NK-92 (cell line): Measurements from ENCODE around the gene TEX101.
"Not testable (repeated sequence)": the region's sequence is repeated elsewhere in the genome, so short reads cannot be mapped to it uniquely, and the experiment has no call there.

ENCODE experiments used
- DNase-seq: peaks from one replicate; lab custom pipeline; 2025; ENCODE audit not compliant: unreplicated experiment; lab: John Stamatoyannopoulos, UW

TEX101 gene

DNA sequence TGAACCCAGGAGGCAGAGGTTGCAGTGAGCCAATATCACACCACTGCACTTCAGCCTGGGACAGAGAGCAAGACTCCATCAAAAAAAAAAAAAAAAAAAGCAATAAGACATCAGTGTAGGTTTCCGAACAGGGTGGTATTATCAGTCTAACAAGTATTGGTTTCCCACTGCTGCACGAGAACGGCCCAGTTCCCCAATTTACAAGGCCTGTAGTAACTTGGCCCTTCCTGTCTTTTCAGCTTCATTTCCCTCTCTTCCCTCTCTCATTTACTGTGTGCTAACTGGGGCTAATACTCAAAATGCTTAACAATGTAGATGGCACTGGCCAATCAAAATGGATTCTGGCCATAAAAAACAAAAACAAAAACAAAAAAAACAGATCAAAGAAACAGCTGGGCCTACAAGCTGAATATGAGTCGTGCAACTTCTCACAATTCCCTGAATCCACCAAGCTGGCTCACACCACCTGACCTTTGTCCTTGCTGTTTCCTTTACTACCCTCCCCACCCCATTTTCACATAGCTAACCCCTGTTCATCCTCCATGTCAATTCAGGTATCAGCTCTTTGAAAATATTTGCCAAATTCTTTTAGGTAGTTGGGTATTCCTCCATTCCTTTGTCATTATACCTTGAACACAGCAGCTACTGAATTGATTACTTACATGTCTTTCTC, 2.4 kb downstream of the TEX101 start:
- DNase-seq, result no peak

DNA sequence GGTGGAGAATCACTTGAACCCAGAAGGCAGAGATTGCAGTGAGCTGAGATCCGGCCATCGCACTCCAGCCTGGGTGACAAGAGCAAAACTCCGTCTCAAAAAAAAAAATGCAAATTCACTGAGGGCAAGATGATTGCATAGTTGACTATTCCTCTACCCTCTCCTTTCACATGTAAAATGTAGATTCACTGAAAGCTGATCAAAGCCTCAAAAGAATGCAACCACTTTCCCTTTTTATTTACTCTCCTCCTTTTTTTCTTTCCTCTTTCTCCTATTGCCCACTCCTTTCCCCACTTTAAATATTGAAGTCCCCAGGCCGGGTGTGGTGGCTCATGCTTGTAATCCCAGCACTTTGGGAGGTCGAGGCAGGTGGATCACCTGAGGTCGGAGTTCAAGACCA, 6.3 kb downstream of the TEX101 start:
- DNase-seq, result no peak

DNA sequence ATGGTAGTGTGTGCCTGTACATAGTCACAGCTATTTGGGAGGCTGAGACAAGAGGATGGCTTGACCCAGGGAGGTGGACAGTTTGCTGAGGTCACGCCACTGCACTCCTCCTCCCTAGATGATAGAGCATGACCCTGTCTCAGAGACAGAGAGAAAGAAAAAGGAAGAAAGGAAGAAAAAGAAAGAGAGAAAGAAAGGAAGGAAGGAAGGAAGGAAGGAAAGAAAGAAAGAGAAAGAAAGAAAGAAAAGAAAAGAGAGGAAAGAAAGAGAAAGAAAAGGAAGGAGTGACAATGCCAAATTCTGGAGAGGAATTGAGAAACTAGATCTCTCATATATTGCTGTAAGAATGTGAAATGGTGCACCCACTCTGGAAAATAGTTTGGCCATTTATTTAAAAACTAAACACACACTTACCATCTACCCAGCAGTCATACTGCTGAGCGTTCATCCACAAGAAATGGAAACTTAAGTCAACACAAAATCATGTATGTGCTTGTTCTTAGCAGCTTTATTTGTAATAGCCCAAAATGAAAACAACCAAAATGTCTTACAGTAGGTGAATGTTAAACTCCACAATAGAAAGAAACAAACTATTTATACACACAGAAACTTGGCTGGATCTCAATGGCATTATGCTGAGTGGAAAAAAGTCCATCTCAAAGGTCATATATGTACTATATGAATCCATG, 7.5 kb downstream of the TEX101 start:
- DNase-seq, result no peak

DNA sequence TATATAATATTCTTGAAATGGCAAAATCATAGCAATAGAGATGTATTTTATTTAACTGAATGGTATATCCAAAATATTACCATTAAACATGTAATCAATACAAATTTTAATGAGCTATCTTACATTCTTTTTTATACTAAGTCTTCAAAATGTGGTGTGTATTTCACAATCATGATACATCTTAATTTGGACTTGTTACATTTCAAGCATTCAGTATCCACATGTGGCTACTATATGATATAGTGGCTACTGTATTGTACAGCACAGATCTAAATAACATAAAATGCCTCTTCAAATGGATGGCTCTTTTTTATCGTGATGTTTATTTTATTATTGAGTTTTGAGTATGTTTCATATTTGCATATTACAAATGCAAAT, 8.0 kb downstream of the TEX101 start:
- no peak for DNase-seq

DNA sequence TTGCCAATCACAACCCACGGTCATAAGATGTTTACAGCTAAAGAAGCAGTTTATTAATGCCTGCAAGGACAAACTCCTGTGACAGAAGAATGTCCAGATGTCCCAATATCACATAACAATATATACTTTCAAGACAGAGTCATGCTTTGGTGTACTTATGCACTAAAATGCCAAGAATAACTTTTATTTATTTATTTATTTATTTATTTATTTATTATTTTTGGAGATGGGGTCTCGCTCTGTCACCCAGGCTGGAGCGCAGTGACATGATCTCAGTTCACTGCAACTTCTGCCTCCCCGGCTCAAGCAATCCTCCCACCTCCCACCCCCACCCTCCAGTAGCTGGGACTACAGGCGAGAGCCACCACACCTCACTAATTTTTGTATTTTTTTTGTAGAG, 9.1 kb downstream of the TEX101 start:
- DNase-seq, result no peak

DNA sequence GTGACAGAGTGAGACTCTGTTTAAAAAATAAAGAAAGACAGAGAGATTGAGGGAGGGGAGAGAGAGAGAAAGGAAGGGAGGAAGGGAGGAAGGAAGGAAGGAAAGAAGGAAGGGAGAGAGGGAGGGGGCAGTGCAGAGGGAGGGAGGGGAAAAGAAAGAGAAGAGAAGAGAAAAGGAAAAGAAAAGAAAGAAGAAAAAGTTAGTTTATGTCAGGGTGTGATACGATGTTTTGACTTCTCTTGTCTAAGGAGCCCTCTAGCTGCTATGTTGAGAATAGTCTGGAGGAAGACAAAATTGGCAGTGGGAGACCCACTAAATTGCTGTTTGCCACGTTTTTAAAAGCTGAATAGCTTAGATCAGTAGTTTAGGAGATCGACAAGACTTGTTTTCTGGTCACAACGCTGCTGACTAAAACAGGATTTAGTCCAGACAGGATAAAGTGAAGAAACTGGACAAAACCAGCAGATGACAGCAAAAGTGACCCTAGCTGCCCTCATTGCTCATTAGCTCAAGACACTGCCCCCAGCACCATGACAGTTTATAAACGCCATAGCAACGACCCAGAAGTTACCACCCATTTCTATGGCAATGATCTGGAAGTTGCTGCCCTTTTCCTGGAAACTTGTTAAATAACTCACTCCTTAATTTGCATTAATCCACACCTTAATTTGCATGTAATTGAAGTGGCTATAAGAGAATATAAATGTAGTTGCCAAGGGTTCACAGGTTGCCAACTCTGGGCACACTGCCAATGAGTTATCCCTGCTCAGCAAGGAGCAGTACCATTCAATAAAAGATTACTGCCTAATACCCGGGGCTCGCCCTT, 11.1 kb downstream of the TEX101 start:
- DNase-seq, result no peak

DNA sequence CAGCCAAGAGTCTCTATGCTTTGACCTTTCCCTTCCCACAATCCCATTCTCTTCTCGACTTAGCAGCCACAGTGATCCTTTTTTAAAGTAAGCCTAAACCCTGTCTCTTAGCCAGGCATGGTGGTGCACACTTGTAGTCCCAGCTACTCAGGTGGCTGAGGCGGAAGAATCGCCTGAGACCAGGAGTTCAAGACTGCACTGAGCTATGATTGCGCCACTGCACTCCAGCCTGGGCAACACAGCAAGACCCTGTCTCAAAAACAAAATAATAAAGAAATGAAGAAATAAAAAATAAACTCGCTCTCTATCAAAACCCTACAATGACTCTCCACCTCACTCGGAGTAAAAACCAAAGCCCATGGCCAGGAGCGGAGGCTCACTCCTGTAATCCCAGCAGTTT, 14.7 kb downstream of the TEX101 start:
- no peak for DNase-seq

DNA sequence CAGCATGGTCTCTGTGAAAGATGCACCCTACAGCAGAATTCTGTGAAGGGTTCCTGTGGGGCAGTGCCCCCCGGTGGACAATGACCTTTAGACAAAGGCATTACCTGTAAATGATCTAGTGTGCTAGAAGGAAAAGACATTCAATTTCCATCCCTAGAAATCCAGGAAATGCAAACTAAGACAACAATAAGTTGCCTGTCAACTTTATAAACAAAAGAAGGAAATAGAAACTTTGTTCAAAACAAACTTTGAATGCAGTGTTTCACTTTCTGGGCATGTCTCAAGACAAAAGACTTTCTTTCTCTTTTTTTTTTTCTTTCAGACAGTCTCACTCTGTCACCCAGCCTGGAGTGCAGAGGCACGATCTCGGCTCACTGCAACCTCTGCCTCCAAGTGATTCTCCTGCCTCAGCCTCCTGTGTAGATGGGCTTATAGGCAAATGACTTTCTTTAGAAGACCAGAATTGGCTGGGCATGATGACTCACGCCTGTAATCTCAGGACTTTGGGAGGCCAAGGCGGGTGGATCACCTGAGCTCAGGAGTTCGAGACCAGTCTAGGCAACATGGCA, 15.5 kb downstream of the TEX101 start:
- DNase-seq, result no peak

DNA sequence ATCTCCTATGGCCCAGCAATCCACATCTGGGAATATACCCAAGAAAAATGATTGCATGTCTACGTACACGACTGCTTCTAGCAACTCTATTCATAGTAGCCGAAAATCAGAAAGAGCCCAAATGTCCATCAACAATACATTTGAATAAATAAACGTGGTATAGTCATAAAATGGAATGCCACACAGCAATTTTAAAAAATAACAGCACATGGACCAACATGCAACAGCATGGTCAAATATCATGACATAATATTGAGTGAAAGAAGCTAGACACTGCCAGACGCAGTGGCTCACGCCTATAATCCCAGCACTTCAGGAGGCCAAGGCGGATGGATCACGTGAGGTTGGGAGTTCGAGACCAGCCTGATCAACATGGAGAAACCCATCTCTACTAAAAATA, 16.3 kb downstream of the TEX101 start:
- DNase-seq, result no peak

DNA sequence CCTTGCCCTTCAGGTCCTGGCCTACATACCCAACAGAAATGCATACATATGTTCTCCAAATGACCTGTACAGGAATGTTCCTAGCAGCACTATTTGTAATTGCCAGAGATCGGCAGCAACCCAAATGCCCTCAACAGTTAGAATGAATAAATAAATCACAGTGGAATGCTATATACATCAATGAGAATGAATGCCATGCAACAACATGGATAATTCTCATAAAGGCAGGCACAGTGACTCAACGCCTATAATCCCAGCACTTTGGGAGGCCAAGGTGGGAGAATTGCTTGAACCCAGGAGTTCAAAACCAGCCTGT, 18.6 kb downstream of the TEX101 start:
- no peak for DNase-seq

DNA sequence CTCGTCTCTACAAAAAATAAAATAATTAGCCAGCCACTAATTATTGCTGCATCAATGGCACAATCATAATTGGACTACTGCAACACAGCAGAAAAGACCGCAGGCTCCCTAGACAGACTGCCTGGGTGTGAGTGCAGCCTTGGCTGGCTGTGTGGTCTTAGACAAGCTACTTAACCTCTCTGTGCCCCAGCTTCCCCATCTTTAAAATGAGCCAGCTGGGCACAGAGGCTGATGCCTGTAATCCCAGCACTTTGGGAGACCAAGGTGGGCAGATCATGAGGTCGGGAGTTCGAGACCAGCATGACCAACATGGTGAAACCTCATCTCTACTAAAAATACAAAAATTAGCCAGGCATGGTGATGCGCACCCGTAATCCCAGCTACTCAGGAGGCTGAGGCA, 19.0 kb downstream of the TEX101 start:
- no peak for DNase-seq

DNA sequence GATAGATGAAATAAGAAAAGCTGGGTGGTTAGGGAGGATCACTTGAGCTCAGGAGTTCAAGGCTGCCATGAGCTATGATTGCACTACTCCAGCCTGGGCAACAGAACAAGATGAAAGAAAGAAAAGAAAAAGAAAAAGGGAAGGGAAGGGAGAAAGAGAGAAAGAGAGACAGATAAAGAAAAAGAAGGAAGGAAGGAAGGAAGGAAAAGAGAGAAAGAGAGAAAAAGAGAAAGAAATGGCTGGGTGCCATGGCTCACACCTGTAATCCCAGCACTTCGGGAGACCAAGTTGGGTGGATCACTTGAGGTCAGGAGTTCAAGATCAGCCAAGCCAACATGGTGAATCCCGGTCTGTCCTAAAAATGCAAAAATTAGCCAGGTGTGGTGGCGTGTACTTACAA, 21.1 kb downstream of the TEX101 start:
- no peak for DNase-seq

DNA sequence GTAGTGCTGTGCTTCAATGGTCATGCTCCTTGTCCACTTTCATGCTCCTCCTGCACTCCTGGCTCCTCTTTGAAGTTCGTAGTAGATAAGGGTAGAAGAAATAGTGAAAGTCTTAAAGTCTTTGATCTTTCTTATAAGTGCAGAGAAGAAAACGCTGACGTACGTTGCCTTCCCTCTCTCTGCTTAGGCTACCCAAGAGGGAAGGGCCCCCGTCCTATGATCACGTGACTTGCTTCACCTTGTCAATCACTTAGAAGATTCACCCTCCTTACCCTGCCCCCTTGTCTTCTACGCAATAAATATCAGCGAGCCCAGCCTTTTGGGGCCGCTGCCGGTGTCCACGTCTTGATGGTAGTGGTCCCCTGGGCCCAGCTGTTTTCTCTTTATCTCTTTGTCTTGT, 22.6 kb downstream of the TEX101 start:
- not testable (repeated sequence) for DNase-seq

DNA sequence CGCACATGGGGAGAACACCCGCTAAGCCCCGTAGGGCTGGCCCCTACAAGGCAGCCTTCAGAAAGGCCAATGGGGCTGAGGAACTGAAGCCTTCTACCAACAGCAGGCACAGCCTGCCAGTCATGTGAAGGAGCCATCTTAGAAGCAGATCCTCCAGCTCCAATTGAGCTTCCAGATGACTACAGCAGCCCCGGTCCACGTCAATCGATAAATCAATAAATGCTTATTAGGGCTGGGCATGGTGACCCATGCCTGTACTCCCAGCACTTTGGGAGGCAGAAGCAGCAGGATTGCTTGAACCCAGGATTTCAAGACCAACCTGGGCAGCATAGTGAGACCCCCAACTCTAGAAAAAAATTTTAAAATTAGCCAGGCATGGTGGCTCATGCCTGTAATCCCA, 23.0 kb downstream of the TEX101 start:
- no peak for DNase-seq

DNA sequence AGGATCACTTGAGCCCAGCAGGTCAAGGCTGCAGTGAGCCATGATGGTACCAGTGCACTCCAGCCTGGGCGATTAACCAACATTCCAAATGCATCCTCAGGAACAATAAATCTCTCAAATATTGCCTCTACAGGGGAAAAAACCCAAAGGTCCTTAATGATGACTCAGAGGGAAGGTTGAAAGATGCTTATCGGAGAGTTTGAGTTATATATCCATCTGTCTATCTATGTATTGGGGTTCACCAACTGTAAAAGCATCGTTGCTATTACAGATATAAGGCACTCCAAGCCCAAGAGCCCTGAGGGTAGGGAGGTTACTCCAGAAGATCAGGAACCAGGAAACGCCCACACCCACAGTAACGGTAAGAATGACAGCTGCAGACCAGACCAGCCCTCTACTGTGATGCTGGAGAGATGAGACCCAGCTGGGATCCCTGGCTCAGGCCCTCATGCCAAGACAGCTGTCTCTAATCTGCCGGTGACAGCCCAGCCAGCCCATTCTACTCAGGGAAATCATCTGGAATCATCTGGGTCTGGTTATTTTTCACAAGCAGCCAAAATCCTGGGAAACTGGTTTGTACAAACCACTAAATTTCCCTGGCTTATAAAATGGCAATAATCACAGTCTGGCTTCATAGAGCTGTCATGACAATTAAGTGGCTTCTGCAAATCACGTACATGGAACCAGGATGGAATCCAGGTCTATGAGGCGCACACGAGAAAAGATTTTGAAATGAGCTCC, 23.8 kb downstream of the TEX101 start:
- DNase-seq, result no peak

DNA sequence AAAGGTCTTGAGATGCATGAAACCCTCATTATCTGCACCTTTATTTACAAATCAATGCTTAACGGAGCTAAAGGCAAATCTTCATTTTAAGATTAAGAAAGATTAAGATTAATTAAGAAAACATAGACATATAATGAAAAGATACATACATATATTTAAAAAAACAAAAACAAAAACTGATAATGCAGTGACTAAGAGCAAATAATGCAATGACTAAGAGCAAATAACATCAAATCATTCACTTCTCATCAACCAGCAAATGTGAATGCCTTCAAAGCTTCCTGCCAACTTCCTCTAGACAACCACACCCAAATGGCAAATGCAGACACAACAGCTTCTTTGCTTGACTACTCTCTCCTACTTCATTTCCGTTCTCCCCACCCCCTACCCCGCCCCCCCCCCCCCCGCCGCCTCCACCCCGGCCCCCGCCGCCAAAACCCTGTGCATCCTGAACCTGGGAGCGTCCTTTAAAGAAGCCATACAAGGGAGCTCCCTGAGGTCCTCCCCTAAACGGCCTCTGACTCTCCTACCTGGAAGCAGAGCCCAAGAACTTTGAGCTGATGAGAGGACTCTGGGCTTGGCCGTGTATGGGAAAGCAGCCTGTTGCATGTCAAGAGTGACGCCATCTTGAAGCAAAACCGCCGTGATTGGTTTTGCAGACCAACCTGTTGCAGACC, 24.5 kb downstream of the TEX101 start:
- DNase-seq, result no peak

DNA sequence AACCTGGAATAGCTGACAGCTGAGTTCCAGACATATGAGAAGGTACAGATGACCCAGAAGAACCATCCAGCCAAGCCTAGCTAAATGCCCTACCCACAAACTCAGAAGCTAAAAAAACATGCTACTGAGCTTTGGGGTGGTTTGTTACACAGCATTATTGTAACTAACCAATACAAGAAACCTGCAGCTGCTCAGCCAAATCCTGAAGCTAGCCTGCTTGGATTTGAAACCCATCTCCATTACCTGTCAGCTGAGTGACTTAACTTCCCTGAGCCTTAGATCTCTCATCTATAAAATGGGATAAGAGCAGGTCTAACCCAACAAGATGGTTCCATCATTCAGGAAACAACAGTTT, 25.0 kb downstream of the TEX101 start:
- DNase-seq, result no peak

DNA sequence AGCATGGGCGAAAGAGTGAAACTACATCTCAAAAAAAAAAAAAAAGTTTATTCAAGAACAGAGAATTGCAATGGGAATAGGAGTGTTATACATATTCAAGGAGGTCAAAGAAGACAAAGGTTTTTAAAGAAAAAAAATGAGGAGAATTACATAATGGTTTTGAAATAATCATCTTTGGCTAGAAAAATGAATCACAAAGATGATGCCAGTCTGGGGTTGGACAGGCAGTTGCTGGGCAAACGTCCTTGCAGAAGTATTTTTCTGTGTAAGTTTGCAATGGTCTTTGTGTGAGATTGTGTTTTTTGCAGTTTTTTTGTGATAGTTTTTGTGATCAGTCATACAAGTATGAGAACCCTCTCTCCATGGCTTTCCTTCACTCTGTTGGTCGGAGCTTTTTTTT, 27.0 kb downstream of the TEX101 start:
- no peak for DNase-seq

DNA sequence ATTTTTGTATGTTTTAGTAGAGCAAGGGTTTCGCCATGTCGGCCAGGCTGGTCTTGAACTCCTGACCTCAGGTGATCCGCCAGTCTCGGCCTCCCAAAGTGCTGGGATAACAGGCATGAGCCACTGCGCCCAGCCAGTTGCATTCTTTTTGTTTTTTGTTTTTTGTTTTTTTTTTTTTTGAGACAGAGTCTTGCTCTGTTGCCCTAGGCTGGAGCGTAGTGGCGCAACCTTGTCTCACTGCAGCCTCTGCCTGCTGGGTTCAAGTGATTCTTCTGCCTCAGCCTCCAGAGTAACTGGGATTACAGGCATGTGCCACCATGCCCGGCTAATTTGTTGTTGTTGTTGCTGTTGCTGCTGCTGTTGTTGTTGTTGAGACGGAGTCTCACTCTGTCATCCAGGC, 29.4 kb downstream of the TEX101 start:
- DNase-seq, result not testable (repeated sequence)

DNA sequence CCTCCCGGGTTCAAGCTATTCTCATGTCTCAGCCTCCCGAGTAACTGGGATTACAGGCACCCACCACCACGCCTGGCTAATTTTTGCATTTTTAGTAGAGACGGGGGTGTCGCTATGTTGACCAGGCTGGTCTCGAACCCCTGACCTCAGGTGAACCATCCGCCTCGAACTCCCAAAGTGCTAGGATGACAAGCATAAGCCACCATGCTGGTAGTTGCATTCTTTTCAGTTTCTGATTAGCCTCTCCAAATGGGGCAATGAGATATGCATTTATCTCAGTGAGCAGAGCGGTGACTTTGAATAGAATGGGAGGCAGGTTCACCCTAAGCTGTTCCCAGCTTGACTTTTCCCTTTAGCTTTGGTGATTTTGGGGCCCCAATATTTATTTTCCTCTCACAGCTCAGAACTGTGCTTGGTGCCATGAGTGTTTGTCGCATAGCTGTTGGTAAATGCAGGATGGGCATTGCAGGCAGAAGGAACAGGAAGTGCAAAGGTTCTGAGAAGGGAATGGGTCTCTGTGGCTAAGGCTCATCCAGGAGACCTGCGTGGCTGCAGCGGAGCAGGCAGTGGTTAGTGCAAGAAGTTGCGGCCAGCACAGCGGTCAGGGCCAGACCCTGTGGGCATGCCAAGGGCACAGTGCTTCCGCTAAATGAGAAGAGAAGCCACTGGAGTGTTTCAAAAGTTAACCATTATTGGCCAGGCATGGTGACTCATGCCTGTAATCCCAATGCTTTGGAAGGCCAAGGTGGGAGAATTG, 30.0 kb downstream of the TEX101 start:
- DNase-seq, result no peak
